Endothelial cell of umbilical vein (primary cell): ENCODE results near the gene OR2T8. TPM values are rescaled to one million over a fixed set of nuclear protein-coding genes. Genes with fewer than 3 reads are reported as not detected.

Experiments
- BruUV-seq: library from RNA; stranded (reverse); fragments of 400-500 nt; replicated peaks from 2 replicates; lab custom pipeline; 2021; lab: Mats Ljungman, UMichigan
- CTCF ChIA-PET: fragments of 300-600, 350-600 bp; sonication (Branson Sonifier 250); formaldehyde crosslinking; loops from one replicate; lab custom pipeline; 2021; ENCODE audit warnings: antibody characterized with exemption, inconsistent platforms; lab: Charles Lee
- POLR2A ChIA-PET: fragments of 300-600, 350-600 bp; sonication (Branson Sonifier 250); formaldehyde crosslinking; loops from one replicate; lab custom pipeline; 2021; ENCODE audit warnings: antibody characterized with exemption, inconsistent platforms; lab: Charles Lee
- DNase-seq: peaks from one replicate; pipeline ENCODE4 v3.0.0-alpha.2; 2011; ENCODE audit warnings: low read depth, low spot score
- FAIRE-seq: peaks from 2 replicates; lab custom pipeline; 2011; peaks lifted over from hg19 to GRCh38; lab: Jason Lieb, UNC
- H2AFZ ChIP-seq: 2 replicates; pipeline ENCODE4 v1.6.0; 2012; ENCODE audit warnings: low read depth, low read length, control low read depth, inconsistent platforms
- H3K27ac ChIP-seq: 2 replicates; pipeline ENCODE4 v1.5.1; 2011; ENCODE audit warnings: low read depth, mild to moderate bottlenecking, control low read depth, low read length, moderate library complexity; ENCODE audit not compliant: insufficient read depth
- H3K27me3 ChIP-seq, 2 experiments: 2 replicates each; pipeline versions ENCODE4 v1.6.0 to v1.6.1; 2011; ENCODE audit warnings: low read length in 2 of 2, mixed read lengths in 1 of 2; ENCODE audit not compliant: control insufficient read depth in 2 of 2, insufficient read depth in 2 of 2
- H3K36me3 ChIP-seq, 2 experiments: 2 replicates in 1 of 2; 3 replicates in 1 of 2; pipeline ENCODE4 v1.5.1; 2011; ENCODE audit warnings: low read length in 2 of 2, mild to moderate bottlenecking in 1 of 2, moderate library complexity in 1 of 2; ENCODE audit not compliant: control insufficient read depth in 2 of 2, insufficient read depth in 2 of 2; ENCODE audit errors: extremely low read depth in 1 of 2
- H3K4me1 ChIP-seq: 3 replicates; pipeline ENCODE4 v1.5.1; 2011; ENCODE audit warnings: mild to moderate bottlenecking, low read length; ENCODE audit not compliant: control insufficient read depth, insufficient read depth; ENCODE audit errors: extremely low read depth
- H3K4me2 ChIP-seq: 2 replicates; pipeline ENCODE4 v1.6.1; 2011; ENCODE audit warnings: low read length, control low read depth, mixed read lengths; ENCODE audit not compliant: insufficient read depth
- H3K4me3 ChIP-seq, 3 experiments: fragments of 200-600 bp in 1 of 3; sonication (generic), shearing (Covaris generic) in 1 of 3; replicated peaks in 1 of 3; 2 replicates each; pipeline ENCODE4 v1.5.1; 2011 to 2016; ENCODE audit warnings: control low read depth in 3 of 3, low read length in 3 of 3, mild to moderate bottlenecking in 2 of 3, inconsistent platforms in 1 of 3, low read depth in 1 of 3, moderate library complexity in 1 of 3; ENCODE audit not compliant: insufficient read depth in 1 of 3
- H3K79me2 ChIP-seq: 2 replicates; pipeline ENCODE4 v1.6.0; 2012; ENCODE audit warnings: low read length, inconsistent platforms; ENCODE audit not compliant: control insufficient read depth, insufficient read depth
- H3K9ac ChIP-seq: replicated peaks from 2 replicates; pipeline ENCODE3; 2011; ENCODE audit warnings: low read length, control low read depth; ENCODE audit not compliant: insufficient read depth; ENCODE audit errors: extremely low read depth
- H3K9me1 ChIP-seq: replicated peaks from 3 replicates; pipeline ENCODE4 v1.6.0; 2011; ENCODE audit warnings: mild to moderate bottlenecking, low read length; ENCODE audit not compliant: control insufficient read depth, insufficient read depth; ENCODE audit errors: extremely low read depth
- H3K9me3 ChIP-seq: replicated peaks from 2 replicates; pipeline ENCODE4 v1.5.1; 2012; ENCODE audit warnings: low read length, inconsistent platforms; ENCODE audit not compliant: control insufficient read depth, insufficient read depth
- H4K20me1 ChIP-seq: replicated peaks from 2 replicates; pipeline ENCODE3; 2011; ENCODE audit warnings: mild to moderate bottlenecking, low read length; ENCODE audit not compliant: control insufficient read depth, insufficient read depth; ENCODE audit errors: extremely low read depth
- EZH2 ChIP-seq: IDR thresholded peaks from 2 replicates; pipeline ENCODE4 v1.6.1; 2012; ENCODE audit warnings: borderline replicate concordance, low read depth, mild to moderate bottlenecking, moderate library complexity, low read length, inconsistent platforms; ENCODE audit not compliant: severe bottlenecking
- FOS ChIP-seq: IDR thresholded peaks from 2 replicates; pipeline ENCODE4 v1.6.1; 2011; ENCODE audit warnings: mild to moderate bottlenecking, low read length, moderate library complexity, borderline replicate concordance; ENCODE audit not compliant: insufficient read depth
- GATA2 ChIP-seq: IDR thresholded peaks from 2 replicates; pipeline ENCODE4 v1.7.0; 2011; ENCODE audit warnings: low read depth, mild to moderate bottlenecking, moderate library complexity, mixed read lengths, low read length; ENCODE audit not compliant: insufficient read length, insufficient read depth
- JUN ChIP-seq: IDR thresholded peaks from 2 replicates; pipeline ENCODE4 v1.6.1; 2011; ENCODE audit warnings: borderline replicate concordance, low read depth; ENCODE audit not compliant: insufficient read length, insufficient read depth
- MYC ChIP-seq: IDR thresholded peaks from one replicate; pipeline ENCODE4 v1.6.1; 2011; ENCODE audit warnings: mild to moderate bottlenecking, low read depth, low read length
- POLR2A ChIP-seq: IDR thresholded peaks from 2 replicates; pipeline ENCODE4 v1.6.1; 2012; ENCODE audit warnings: low read depth, mild to moderate bottlenecking, control low read depth, low read length
- POLR2AphosphoS5 ChIP-seq: IDR thresholded peaks from 2 replicates; pipeline ENCODE4 v1.6.1; 2012; ENCODE audit warnings: low read depth, mild to moderate bottlenecking, control low read depth, low read length, moderate library complexity; ENCODE audit not compliant: insufficient read depth
- dilution Hi-C: fragments of 300-500 bp; cut with MboI; formaldehyde crosslinking; loops from one replicate; pipeline ENCODE4 v1.15.0; 2019; ENCODE audit warnings: low sequenced_read_pairs; ENCODE audit not compliant: extremely low pct_ligation_motif_present
- intact Hi-C: fragments of 100-400 bp; cut with micrococcal nuclease; formaldehyde crosslinking; loops from one replicate; pipeline ENCODE4 v1.10.0; 2022
- polyA plus RNA-seq, 4 experiments: library from polyadenylated mRNA; depleted of rRNA in 3 of 4; stranded (reverse) in 3 of 4; unstranded in 1 of 4; fragments of >200 nt; gene quantifications; 2 replicates each; pipeline versions ENCODE4 v1.2.1 to v1.2.3, GENCODE V29; 2011 to 2012; ENCODE audit warnings: missing spikeins in 1 of 4
- total RNA-seq: library from RNA; stranded (reverse); gene quantifications from 2 replicates; pipeline ENCODE4 v1.2.3, GENCODE V29; 2021
- TF ChIP-seq, protein P1 (sequence below): IDR thresholded peaks from 2 replicates; pipeline ENCODE4 v1.6.1; 2011; ENCODE audit not compliant: insufficient read depth, insufficient read length
- TF ChIP-seq, protein P2 (sequence below), 2 donors: IDR thresholded peaks; 1 replicate in 1 of 2; 2 replicates in 1 of 2; pipeline ENCODE4 v1.5.1; 2011; ENCODE audit warnings: low read length in 2 of 2, mild to moderate bottlenecking in 2 of 2, moderate library complexity in 2 of 2, control low read depth in 1 of 2, inconsistent platforms in 1 of 2, low read depth in 1 of 2; ENCODE audit not compliant: insufficient read depth in 1 of 2; ENCODE audit errors: extremely low read depth in 1 of 2

The OR2T8 gene
- total and polyA plus RNA-seq, 2 donors (not counting 3 experiments of a cell fraction or from before 2014, with no cell fraction given): not detected

DNA sequence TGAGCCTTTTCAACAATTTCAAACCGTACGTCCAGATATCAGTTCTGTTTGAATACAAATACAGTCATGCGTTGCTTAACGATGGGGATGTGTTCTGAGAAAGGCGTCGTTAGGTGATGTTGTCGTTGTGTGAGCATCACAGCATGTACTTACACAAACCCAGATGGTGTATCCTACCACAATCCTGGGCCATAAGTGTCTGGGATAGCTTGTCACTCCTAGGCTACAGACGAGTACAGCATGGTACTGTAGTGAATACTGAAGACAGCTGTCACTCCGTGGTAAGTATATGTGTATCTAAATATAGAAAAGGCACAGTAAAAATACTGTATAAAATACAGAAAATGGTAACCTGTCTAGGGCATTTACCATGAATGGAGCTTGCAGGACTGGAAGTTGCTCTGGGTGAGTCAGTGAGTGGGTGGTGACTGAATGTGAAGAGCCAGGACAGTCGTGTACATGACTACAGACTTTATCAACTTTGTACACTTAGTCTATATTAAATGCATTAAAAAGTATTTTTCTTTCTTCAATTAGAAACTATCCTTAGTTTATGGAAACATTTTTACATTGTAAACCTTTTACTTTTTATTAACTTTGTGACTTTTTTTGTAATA, 35.1 kb upstream of the OR2T8 start:
- no peaks in the 10 kb centered on the region for H3K36me3 ChIP-seq
- no peak for FAIRE-seq
- H3K9me1 ChIP-seq: no peaks in the 10 kb centered on the region
- no peak for DNase-seq
- H2AFZ ChIP-seq: no peak overlapping the region
- TF ChIP-seq GATA2 (no peak), POLR2A (no peak), MYC (no peak), JUN (no peak), EZH2 (no peak), POLR2AphosphoS5 (no peak), FOS (no peak)
- TF ChIP-seq, protein P1, sequence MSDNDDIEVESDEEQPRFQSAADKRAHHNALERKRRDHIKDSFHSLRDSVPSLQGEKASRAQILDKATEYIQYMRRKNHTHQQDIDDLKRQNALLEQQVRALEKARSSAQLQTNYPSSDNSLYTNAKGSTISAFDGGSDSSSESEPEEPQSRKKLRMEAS: no peak
- TF ChIP-seq, protein P2, sequence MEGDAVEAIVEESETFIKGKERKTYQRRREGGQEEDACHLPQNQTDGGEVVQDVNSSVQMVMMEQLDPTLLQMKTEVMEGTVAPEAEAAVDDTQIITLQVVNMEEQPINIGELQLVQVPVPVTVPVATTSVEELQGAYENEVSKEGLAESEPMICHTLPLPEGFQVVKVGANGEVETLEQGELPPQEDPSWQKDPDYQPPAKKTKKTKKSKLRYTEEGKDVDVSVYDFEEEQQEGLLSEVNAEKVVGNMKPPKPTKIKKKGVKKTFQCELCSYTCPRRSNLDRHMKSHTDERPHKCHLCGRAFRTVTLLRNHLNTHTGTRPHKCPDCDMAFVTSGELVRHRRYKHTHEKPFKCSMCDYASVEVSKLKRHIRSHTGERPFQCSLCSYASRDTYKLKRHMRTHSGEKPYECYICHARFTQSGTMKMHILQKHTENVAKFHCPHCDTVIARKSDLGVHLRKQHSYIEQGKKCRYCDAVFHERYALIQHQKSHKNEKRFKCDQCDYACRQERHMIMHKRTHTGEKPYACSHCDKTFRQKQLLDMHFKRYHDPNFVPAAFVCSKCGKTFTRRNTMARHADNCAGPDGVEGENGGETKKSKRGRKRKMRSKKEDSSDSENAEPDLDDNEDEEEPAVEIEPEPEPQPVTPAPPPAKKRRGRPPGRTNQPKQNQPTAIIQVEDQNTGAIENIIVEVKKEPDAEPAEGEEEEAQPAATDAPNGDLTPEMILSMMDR (IDR thresholded peaks at IDR 0.05; ENCODE audit: extremely low read depth in 1 of 2, insufficient read depth in 1 of 2, low read depth in 1 of 2, low read length in 2 of 2): no peak
- no TSS peak for BruUV-seq
- no peaks in the 10 kb centered on the region for H3K27me3 ChIP-seq
- no peaks in the 10 kb centered on the region for H4K20me1 ChIP-seq
- H3K27ac ChIP-seq: no peak overlapping the region
- ChIA-PET CTCF (no interaction called here), POLR2A (no interaction called here)
- H3K9me3 ChIP-seq: peaks cover 4% of the 10 kb centered on the region
- dilution Hi-C loops (no loop called here), intact Hi-C loops (no loop called here)
- H3K4me2 ChIP-seq: no peak overlapping the region
- no peaks in the 10 kb centered on the region for H3K4me1 ChIP-seq
- H3K9ac ChIP-seq: no peak overlapping the region
- H3K4me3 ChIP-seq: no peak overlapping the region
- no peaks in the 10 kb centered on the region for H3K79me2 ChIP-seq
